ENCODE measurements around the gene AK8.
"Not testable (repeated sequence)": the region's sequence is repeated elsewhere in the genome, so short reads cannot be mapped to it uniquely, and the experiment has no call there.

The AK8 gene

GRCh38 chr9:132721661-132722060 lies 156.4 kb downstream of the AK8 start:
- no peak for DNase-seq (ENCODE audit: low read depth in 2 of 2, low spot score in 1 of 2)

DNA sequence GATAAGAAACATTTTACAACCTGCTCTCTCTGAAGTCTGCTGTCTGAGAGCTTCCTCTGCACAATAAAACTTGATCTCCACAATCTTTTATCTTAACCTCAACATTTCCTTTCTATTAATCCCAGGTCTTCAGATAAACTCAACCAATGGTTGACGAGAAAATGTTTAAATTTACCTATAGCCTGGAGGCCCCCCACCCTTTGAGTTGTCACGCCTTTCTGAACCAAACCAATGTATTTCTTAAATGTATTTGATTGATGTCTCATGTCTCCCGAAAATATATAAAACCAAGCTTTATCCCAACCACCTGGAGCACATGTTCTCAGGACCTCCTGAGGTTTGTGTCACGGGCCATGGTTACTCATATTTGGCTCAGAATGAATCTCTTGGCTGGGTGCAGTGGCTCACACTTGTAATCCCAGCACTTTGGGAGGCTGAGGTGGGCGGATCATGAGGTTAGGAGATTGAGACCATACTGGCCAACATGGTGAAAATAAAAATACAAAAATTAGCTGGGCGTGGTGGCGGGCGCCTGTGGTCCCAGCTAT lies 159.6 kb downstream of the AK8 start:
- DNase-seq (ENCODE audit: low read depth in 2 of 2, low spot score in 1 of 2): not testable (repeated sequence)

DNA sequence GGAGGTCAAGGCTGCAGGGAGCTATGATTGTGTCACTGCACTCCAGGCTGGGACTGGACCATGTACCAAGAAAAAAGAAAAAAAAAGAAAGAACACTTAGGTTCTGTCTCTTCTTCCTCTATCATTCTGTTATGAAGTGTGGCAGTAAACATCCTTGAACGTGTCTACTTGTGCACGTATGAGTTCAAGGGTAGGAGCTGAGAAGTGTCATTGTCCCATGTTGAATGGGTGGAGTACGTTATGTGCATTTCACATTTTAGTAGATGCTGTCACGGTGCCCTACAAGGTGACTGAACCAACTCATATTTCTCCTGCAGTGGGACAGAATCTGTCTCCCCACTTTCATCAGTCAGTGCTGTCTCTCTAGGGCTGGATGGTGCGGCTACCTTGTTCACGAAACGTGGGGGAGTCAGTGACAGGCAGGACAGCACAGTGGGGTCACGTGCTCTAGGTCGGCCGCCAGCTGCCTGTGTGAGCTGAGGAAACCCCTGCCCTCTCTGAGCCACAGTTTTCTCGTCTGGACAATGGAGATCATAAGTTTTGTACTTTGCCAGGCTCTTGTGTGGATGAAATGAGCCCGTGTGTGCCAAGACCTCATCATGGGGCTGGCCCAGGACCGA lies 160.6 kb downstream of the AK8 start:
- DNase-seq (ENCODE audit: low read depth in 2 of 2, low spot score in 1 of 2): no peak

DNA sequence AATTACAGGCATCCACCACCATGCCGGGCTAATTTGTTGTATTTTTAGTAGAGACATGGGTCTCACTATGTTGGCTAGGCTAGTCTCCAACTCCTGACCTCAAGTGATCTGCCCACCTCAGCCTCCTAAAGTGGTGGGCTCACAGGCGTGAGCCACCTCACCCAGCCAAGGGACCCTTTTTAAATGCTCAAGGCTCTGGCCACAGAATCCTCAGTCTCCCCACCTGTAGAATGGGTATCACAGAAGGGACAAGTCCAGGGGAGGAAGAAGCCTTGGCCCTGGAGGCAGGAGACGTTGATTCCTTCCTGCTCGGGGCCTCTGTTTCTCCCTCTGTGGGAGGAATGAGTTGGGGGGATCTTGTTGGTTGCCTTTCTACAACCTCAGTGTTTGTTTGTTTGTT lies 162.1 kb downstream of the AK8 start:
- DNase-seq (ENCODE audit: low read depth in 2 of 2, low spot score in 1 of 2): no peak

DNA sequence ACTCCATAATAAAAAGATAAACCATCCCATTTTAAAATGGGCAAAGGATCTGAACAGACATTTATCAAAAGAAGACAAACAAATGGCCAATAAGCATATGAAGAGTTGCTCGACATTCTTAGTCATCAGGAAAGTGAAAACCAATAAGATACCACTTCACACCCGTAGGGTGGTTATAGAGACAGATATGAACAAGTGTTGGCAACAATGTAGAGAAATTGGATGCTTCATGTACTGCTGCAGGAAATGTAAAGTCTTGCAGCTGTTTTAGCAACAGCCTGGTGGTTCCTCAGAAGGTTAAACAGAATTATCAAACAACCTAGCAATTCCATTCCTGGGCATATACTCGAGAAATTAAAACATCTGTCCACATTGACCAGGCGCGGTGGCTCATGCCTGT lies 165.3 kb downstream of the AK8 start:
- no peak for DNase-seq (ENCODE audit: low read depth in 2 of 2, low spot score in 1 of 2)

DNA sequence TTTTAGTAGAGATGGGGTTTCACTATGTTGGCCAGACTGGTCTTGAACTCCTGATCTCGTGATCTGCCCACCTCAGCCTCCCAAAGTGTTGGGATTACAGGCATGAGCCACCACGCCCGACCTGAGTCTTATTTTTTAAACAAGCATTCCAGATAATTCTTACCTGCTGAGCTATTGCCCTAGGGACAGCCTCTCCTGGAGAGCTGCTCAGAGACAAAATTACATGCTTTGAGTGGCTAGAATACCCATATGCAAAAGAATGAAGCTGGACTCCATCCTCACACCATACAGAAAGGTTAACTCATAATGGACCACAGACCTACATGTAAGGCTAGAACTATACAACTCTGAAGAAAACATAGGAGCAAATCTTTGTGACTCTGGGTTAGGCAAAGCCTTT lies 166.2 kb downstream of the AK8 start:
- no peak for DNase-seq (ENCODE audit: low read depth in 2 of 2, low spot score in 1 of 2)

GRCh38 chr9:132711152-132711551 lies 166.9 kb downstream of the AK8 start:
- DNase-seq (ENCODE audit: low read depth in 2 of 2, low spot score in 1 of 2): not testable (repeated sequence)

- no peak for DNase-seq (ENCODE audit: low read depth in 2 of 2, low spot score in 1 of 2)
Observed at GRCh38 chr9:132710333-132710732, 167.8 kb downstream of the AK8 start.

GRCh38 chr9:132708769-132709430 lies 169.2 kb downstream of the AK8 start:
- DNase-seq (ENCODE audit: low read depth in 2 of 2, low spot score in 1 of 2): no peak

DNA sequence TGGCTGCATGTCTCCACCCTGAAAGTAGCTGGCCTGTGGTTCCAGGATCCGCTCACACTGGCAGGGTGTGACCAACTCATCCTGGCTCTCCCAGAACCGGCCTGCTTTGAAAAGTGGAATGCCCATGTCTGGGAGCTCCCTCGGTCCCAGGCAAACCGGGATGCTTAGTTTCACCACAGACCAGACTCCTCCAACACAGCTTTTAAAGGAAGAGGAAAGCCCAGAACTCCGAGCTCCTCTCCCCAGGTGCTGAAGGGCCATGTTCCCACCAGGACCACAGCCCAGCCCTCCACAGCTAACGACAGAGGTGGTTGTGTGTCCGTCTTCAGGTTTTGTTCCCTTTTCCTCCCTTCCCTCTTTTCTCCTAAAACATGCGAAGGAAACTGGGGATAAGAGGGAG lies 169.8 kb downstream of the AK8 start:
- DNase-seq (ENCODE audit: low read depth in 2 of 2, low spot score in 1 of 2): no peak

DNA sequence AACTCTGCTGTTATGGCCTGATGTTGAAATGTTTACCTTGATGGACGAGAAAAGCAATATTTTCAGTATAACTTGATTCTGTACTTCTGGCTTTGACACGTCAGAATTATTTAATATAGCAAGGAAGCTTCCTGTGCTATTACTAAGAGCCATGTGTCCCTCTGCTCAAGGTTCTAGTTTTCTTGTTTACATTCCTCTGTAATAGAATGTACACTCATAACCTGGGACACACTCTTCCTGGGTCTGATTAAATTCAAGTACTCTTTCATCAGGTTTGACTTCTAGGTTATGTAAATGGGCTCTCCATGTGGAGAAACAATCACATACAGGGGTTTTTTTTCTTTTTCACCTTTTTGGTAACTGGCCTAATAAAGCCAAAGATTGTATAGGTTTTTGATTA lies 174.7 kb downstream of the AK8 start:
- no peak for DNase-seq (ENCODE audit: low read depth in 2 of 2, low spot score in 1 of 2)

- no peak for DNase-seq (ENCODE audit: low read depth in 2 of 2, low spot score in 1 of 2)
Observed at GRCh38 chr9:132702254-132702653, 175.8 kb downstream of the AK8 start.

DNA sequence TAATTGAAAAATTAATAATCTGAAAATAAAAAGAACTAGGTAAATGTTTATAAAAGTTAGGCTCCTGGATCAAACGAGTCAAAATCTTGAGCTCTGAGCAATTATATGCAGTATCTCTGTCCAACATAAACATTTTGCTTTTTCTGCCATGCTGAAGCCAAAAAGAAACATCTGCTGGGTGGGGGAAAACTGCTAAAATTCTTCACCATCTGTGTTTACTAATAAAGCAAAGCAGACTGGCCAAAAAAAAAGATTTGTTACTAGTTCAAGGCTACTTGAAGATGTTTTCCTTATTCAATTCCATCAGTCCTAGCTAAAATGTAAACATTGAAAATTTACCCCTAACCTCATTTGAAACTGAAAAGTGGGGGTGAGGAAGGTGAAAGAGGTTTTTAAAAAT lies 178.1 kb downstream of the AK8 start:
- DNase-seq (ENCODE audit: low read depth in 2 of 2, low spot score in 1 of 2): no peak

GRCh38 chr9:132698989-132699388 lies 179.1 kb downstream of the AK8 start:
- no peak for DNase-seq (ENCODE audit: low read depth in 2 of 2, low spot score in 1 of 2)

DNA sequence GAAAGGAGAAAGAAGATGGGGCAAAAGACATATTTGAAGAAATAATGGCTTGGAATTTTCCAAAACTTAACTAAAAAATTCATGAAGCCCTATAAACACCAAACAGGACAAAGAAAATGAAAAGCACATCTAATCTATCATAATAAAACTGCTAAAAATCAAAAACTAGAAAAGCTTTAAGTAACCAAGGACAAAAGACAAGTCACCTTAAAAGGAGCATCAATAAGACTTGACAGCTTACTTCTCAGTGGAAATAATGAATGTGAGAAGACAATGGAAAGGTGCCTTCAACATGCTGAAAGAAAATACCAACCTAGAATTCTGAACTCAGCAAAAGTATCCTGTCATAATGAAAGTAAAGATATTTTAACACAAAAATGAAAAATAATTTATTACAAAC lies 180.9 kb downstream of the AK8 start:
- no peak for DNase-seq (ENCODE audit: low read depth in 2 of 2, low spot score in 1 of 2)

DNA sequence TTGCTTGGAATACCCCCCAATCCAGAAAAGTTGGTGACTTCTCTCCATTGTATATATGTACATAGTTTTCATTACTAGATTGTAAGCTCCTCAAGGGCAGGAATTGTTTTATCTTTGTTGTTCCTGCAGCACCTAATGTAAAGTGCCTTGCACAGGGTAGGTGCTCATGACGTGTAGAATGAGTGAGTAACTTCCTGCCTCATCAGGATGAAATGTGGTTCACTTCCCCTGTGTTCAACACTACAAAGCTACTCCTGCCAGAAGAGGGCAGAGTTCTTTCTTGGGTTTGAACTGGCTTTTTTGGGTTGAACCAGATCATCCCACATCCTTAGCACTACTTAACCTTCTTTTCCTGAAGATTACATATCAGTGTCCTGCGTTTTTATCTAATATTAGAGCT lies 183.9 kb downstream of the AK8 start:
- no peak for DNase-seq (ENCODE audit: low read depth in 2 of 2, low spot score in 1 of 2)

DNA sequence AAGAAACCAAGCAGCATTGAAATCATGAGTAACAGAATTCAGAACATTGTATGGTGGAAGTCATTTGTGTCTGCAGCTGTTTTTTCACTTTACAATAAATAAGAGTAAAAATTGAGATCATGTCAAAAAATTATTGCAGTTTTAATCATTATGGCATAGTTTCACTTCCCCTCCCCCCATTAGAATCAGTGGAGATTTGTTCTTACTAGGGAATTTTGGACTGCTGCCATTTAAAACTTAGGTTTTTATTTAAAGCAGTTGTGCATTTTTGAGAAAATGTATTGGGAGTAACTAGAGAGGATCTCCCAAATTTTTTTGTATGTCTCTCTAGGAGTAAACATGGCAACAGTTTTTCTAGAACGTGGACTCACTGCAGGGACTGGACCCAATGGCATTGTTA lies 187.4 kb downstream of the AK8 start:
- DNase-seq (ENCODE audit: low read depth in 2 of 2, low spot score in 1 of 2): no peak

GRCh38 chr9:132683873-132684272 lies 194.2 kb downstream of the AK8 start:
- no peak for DNase-seq (ENCODE audit: low read depth in 2 of 2, low spot score in 1 of 2)

GRCh38 chr9:132681561-132681960 lies 196.5 kb downstream of the AK8 start:
- DNase-seq (ENCODE audit: low read depth in 2 of 2, low spot score in 1 of 2): no peak

- no peak for DNase-seq (ENCODE audit: low read depth in 2 of 2, low spot score in 1 of 2)
Observed at GRCh38 chr9:132679946-132680625, 198.0 kb downstream of the AK8 start.

GRCh38 chr9:132677976-132678375 lies 200.1 kb downstream of the AK8 start:
- no peak for DNase-seq (ENCODE audit: low read depth in 2 of 2, low spot score in 1 of 2)
